Measurements from ENCODE around the gene RNASE1. TPM values are rescaled to one million over a fixed set of nuclear protein-coding genes. Genes with fewer than 3 reads are reported as not detected.
"Not testable (repeated sequence)": the region's sequence is repeated elsewhere in the genome, so short reads cannot be mapped to it uniquely, and the experiment has no call there.

Gene RNASE1
- total RNA-seq, 1 experiment from 2014 or later: 6.2 TPM

GRCh38 chr14:20759465-20759864, 43.2 kb downstream of the RNASE1 start:
- H3K4me3 Mint-ChIP-seq; H3K9me3 Mint-ChIP-seq; ATAC-seq; H3K27me3 Mint-ChIP-seq (ENCODE audit: low read depth); H3K27ac Mint-ChIP-seq; POLR2A ChIA-PET; H3K36me3 Mint-ChIP-seq; DNase-seq (ENCODE audit: low spot score): not testable (repeated sequence)
- H3K4me1 Mint-ChIP-seq: peaks cover 26% of the 10 kb centered on the region
- CTCF ChIA-PET: interaction anchor here (1.9 to 2.2 kb wide), 3 partner anchors 16 to 98 kb away, joined by 11 to 21 read pairs (median 12); no protein-coding TSS in a partner anchor

- TF ChIP-seq CTCF (IDR thresholded peaks at IDR 0.05) (0 out of 2 replicates have a peak, but pooled peaks have one; percentile 28), HMGA2 (CRISPR knock-in tag; IDR thresholded peaks at IDR 0.05) (no peak), ATF6 (CRISPR knock-in tag; IDR thresholded peaks at IDR 0.05) (no peak), GABPB1 (CRISPR knock-in tag; IDR thresholded peaks at IDR 0.05) (no peak), OVOL2 (CRISPR knock-in tag; IDR thresholded peaks at IDR 0.05; ENCODE audit: borderline replicate concordance) (no peak), RORB (CRISPR knock-in tag; IDR thresholded peaks at IDR 0.05) (no peak), MXD4 (CRISPR knock-in tag; IDR thresholded peaks at IDR 0.05; ENCODE audit: borderline replicate concordance) (no peak), FOXP1 (CRISPR knock-in tag; IDR thresholded peaks at IDR 0.05; ENCODE audit: borderline replicate concordance) (no peak)
- H3K36me3 Mint-ChIP-seq: peaks cover 6% of the 10 kb centered on the region
- ChIA-PET CTCF (interaction anchor here (0.5 to 2.6 kb wide), 34 partner anchors 9 to 282 kb away, joined by 3 to 22 read pairs (median 6); partner anchors contain the start of genes EDDM3A, RNASE4 and RNASE6), POLR2A (no interaction called here)
- H3K27me3 Mint-ChIP-seq (ENCODE audit: low read depth): peaks cover 4% of the 10 kb centered on the region
- no peak overlapping the region for H3K27ac Mint-ChIP-seq
- DNase-seq (ENCODE audit: low spot score) (peak; percentile 57), ATAC-seq (peak; percentile 76)
- H3K4me1 Mint-ChIP-seq: peaks cover 26% of the 10 kb centered on the region
- peaks cover 6% of the 10 kb centered on the region for H3K9me3 Mint-ChIP-seq
- no peak overlapping the region for H3K4me3 Mint-ChIP-seq
These were observed 44.7 kb downstream of the RNASE1 start for GRCh38 chr14:20757965-20758364.

- Mint-ChIP-seq H3K4me1 (peaks cover 27% of the 10 kb centered on the region), H3K36me3 (peaks cover 28% of the 10 kb centered on the region), H3K27me3 (ENCODE audit: low read depth) (peaks cover 4% of the 10 kb centered on the region), H3K9me3 (peaks cover 27% of the 10 kb centered on the region), H3K27ac (no peak overlapping the region), H3K4me3 (no peak overlapping the region)
- DNase-seq (ENCODE audit: low spot score): no peak
- ChIA-PET CTCF (no interaction called here), POLR2A (no interaction called here)
- no peak for ATAC-seq
- no peak for TF ChIP-seq USF2 (CRISPR knock-in tag; IDR thresholded peaks at IDR 0.05)
- no peak for TF ChIP-seq NFE2L1 (CRISPR knock-in tag; IDR thresholded peaks at IDR 0.05)
- TF ChIP-seq CBFB (CRISPR knock-in tag; IDR thresholded peaks at IDR 0.05; ENCODE audit: low read depth): no peak
- TF ChIP-seq MYBL2 (CRISPR knock-in tag; IDR thresholded peaks at IDR 0.05): no peak
- no peak for TF ChIP-seq JUN (CRISPR knock-in tag; IDR thresholded peaks at IDR 0.05)
- TF ChIP-seq ZNF121 (CRISPR knock-in tag; IDR thresholded peaks at IDR 0.05): no peak
- no peak for TF ChIP-seq ZSCAN18 (CRISPR knock-in tag; IDR thresholded peaks at IDR 0.05)
These were observed 47.6 kb downstream of the RNASE1 start for GRCh38 chr14:20755037-20755436.

All from WTC11 (cell line).